Right renal pelvis (tissue), 4 donors: ENCODE results near the gene L3HYPDH. TPM values are rescaled to one million over a fixed set of nuclear protein-coding genes. Genes with fewer than 3 reads are reported as not detected.
"Not testable (repeated sequence)": the region's sequence is repeated elsewhere in the genome, so short reads cannot be mapped to it uniquely, and the experiment has no call there.

Experiments
- DNase-seq, 4 donors: peaks; one replicate each; pipeline ENCODE4 v3.0.0-alpha.2; 2013; ENCODE audit warnings: low read depth in 4 of 4, low spot score in 3 of 4, missing footprints in 1 of 4
- polyA plus RNA-seq, 4 donors: library from polyadenylated mRNA; unstranded; fragments of 120-200 nt; gene quantifications; one replicate each; pipeline ENCODE4 v1.2.1, GENCODE V29; 2013; ENCODE audit not compliant: insufficient read length in 4 of 4

L3HYPDH gene
- polyA plus RNA-seq, 4 donors, result 42.1 to 52.8 (median 45.1) TPM

DNA sequence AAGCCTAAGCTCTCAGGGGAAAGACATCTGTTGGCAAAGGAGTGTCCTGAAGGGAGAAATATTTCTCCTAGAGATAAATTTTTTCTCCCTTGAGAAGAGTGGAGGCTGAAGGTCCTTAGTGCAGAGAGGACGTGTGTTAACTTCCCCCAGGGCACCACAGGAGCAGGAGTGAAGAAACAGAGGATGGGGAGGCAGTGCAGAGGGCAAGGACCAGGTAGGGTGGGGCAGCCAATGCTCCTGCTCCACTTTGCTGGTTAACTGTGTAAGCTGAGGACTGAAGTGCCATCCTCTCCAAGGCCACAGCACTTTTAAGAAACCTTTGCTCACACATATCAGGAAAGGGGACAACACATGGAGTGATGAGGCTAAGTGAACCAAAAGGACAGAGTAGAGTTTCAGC is 4.0 kb downstream of the L3HYPDH start:
- DNase-seq, result no peak

DNA sequence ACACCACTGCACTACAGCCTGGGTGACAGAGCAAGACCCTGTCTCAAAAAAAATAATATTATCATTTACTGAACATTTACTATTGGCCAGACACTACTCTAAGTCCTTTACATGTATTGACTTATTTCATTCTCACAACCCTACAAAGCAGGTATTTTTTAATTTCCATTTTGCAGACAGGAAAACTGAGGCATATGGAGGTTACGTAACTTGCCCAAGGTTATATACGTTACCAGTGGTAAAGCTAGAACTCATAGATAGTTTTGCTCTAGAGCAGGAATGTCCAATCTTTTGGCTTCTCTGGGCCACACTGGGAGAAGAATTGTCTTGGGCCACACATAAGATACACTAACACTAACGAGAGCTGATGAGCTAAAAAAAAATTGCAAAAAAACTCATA is 5.7 kb downstream of the L3HYPDH start:
- no peak for DNase-seq

DNA sequence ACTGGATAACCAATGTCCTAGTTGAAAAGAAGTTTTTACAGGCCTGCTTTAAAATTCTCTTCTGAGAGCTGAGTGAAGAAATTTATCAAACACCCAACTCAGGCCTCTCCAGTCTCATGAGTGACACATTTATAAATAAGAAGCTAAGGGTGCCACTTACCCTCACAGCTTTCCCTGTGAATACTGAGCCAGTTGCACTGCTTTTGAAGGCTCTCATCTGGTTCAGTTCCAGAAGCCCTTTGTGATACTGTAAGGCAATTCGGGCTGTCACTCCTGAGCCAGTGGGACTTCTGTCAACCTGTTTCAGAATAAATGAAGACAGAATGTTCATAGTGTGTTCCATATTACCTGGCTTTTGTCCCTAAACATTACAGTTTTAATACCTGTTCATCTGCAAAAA is 8.5 kb downstream of the L3HYPDH start:
- no peak for DNase-seq

DNA sequence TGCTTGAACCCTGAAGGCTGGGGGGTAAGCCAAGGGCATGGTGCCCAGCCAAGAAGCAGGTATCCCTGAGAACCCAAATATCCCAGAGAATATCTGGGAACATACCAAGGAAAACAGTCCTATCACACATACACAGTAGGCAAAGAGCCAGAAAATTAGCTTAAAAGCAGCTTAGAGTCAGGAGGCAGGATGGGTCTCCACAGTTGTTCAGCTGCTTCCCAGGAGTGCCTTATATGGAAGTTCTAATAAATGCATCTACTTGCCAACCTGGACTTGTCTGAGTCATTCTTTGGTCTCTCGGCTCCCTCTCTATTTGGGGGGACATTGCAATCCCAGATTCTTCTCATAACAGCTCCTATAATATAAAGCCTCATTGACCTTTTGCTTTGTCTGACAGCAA is 10.0 kb downstream of the L3HYPDH start:
- DNase-seq, result no peak

DNA sequence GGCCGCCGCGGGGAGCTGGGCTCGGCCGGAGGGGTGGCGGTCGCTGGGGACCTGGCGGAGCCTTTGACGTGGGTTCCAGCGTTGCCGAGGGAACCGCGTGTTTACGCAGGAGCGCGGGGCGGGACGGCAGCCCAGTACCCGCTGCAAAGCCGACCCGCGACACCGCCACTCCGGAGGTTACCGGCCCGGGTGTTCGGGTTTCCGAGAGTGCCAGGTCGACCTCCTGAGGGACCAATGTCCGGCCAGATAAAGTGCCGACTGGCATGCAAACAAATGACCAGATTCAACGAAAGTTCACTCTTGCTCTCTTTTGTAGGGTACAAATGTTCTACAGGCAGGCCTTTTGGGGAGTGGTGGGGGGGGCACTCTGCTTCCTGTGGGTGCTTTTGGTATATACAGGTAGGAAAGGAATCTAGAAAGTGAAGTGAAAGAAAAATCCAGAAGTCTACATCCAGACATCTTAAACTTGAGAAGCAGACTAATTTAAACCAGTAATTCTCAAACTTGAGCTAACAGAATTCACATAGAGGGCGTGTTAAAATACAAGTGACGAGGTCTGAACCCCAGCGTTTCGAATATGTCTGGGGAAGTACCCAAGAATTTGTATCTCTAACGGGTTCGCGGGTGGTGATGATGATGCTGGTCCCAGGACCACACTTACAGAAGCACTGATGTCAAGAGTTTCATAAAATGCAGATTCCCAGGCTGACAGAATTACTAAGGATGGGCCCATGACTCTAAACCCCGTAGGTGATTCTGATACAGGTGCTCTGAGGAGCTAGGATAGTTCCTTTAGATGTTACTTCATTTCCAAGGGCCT is 18.7 kb downstream of the L3HYPDH start, which contains the start of gene GPR135:
Gene GPR135, minus strand, starts transcription at position 65 of the 820 bp plus-strand sequence. CDS start 154 bp downstream, outside the sequence.
- no peak for DNase-seq

DNA sequence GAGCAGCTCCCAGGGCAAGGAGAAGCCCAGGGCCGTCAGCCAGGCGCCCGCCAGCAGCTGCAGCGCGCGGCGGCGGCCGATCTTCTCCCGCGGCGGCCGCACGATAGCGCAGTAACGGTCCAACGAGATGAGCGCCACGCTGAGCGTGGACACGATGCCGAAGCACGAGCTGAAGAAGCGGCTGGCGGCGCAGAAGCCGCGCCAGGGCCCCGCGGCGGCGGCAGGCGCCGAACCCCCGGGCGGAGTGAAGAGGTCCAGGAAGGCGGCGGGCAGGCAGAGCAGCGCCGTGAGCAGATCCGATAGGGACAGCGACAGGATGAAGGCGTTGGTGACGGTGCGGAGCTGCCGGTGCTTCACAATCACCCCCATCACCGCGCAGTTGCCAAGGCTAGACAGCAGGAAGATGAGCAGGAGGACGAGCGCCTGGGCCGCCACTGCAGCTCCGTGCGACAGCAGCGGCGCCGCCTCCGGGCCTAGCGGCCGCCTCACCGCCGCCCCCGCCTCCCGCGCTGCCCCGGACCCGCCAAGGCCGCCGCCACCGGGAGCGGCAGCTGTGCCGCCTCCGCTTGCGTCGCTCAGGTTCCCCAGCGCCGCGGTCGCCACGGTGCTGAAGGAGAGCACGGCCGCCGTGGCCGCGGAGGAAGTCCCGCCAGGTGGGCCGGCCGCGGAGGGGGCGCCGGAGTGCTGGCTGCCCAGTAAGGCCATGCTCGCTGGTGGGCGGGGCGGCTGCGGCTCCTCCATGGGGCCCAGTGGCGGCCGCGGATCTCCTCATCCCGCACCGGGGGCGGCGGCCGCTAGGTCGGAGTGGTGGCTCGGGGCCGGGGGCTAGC is 19.5 kb downstream of the L3HYPDH start:
- DNase-seq, result peak in 1 of 4 donors; percentile 49

DNA sequence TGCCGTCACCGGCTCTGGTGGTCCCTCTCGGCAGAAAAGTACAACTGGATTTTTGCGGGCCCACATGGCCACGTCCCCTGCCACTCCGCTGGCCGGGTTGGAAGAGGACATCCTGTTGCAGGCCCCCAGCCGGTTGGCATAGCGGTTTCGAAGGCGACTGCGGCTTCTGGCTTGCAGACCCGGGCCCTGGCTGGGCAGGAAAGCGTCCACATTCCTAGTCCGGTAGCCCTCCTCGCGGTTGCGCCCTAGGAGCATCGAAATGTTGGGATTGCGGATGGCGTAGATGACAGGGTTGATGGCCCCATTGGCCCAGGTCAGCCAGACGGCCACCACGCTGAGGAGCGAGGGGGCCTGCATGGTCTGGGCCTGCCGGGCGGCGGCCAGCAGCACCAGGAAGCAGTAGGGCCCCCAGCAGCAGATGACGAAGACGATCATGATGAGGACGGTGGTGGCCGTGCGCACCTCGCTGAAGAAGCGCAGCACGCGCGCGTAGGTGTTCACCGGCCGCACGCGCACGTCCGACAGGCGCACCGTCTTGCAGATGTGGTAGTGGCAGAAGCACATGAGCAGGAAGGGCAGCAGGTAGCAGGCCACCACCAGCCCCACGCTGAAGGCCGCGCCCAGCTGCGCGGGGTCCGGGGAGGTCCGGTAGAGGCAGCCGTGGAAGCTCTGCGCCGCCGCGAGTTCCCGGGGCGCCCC is 20.3 kb downstream of the L3HYPDH start:
- DNase-seq, result no peak

DNA sequence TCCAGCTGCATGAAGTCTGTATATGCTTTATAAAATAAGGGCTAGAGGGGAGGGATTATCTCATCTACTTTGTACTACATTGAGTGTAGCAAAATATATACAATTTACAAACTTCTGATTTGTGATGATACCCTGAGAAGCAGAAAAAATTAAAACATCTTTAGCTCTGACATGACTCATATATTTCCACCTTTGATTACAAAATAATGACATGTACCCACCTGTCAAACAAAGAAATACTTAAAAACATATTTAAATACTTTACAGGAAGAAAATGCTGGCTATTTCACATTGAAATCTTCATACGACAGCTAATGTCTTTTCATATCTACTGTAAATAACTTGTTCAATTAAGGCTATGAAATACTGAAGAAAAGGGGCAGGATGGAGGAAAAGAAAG is 22.3 kb downstream of the L3HYPDH start:
- DNase-seq, result no peak

DNA sequence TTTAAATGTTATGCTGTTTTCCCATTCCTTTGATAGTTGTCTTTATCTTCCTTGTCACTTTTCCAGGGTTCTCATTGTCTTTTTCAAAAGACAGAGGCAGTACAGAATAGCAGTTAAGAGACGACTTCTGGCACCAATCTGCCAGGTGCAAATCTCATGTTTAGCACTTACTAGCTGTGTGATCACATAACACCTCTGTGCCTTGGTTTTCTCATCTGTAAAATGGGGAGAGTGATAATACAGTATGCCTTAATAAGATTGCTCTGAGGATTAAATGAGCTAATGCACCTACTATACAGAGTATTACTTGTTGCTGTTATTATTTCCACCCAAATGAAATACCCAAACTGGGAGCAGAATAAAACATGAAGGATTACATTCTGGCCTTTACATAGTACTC is 23.8 kb downstream of the L3HYPDH start:
- no peak for DNase-seq

DNA sequence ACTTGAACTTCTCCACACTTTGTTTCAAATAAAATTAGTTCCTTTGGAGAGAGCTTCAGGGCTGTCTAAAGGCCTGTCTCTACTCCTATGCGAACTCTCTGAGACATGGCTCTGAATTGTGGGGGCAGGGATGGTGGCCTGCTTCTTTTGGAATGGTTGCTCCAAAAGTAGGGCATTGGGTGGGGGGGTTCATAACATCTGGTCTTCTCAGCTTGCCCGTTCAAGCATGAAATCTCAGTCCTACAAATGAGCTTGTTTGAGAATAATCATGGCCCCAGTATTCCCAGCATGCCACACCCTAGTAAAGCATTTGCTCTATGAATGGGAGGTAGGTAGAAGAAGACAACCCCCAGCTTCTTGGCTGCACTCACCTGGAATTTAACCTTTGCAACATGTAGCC is 25.7 kb downstream of the L3HYPDH start:
- no peak for DNase-seq

DNA sequence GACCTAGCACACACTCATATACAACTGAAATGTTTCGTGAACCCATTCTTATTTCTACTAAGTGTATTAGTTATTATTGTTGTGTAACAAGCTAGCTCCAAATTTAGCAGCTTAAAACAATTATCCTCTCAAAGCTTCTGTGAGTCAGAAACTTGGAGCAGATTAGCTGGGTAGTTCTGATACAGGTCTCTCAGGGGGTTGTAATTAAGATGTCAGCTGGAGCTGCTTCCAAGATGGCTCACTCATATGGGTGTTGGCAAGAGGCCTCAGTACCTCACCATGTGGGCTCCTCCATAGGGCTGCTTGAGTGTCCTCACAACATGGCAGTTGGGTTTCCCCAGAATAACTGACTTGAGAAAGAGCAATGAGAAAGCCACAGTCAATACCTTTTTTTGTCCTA is 28.8 kb downstream of the L3HYPDH start:
- no peak for DNase-seq

DNA sequence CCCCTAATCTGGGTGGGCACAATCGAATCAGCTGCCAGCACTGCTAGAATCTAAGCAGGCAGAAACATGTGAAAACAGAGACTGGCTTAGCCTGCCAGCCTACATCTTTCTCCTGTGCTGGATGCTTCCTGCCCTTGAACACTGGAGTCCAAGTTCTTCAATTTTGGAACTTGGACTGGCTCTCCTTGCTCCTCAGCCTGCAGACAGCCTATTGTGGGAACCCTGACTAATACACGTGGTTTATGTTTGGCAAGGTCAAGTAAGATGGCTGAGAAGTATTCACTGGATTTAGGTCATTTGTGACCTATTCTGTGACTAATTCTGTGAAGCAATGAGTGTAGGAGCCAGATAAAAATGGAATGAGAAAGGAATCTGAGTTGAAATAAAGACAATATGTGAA is 30.1 kb downstream of the L3HYPDH start:
- no peak for DNase-seq

DNA sequence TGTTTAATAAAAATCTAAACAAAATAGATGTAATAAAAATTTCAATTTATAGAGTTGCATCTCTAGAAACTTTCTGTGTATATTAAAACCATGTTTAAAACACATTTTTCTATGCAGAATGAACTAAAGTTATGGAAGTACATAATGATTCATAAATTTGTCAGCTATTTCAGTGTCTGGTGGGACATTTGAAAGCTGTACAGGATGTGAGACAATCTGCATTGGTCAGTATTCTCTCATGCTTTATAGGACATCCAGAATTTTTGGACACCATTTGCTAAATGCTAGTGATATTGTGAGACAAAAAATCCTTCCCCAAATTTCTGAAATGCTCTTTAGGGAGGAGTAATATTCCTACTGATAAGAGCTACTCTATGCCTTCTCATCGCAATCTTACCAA is 32.4 kb downstream of the L3HYPDH start:
- no peak for DNase-seq

DNA sequence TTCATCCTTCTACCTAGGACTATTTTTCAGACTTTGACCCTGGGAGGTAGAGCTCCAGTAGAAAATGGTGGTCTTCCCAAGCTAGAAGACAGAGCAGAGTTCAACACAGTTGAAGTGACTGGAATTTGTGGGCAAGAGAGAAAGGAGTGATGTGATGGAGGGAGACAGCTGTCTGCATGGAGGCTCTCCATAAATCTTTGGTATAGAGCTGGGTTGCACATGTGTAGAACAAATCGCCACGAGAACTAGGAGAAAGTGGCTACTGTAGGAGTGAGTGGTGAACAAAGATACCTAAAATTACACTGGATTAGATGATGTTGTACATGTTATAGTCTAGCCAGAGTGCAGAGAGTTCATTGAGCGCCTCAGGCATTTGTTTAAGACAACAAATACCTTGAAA is 33.5 kb downstream of the L3HYPDH start:
- no peak for DNase-seq

DNA sequence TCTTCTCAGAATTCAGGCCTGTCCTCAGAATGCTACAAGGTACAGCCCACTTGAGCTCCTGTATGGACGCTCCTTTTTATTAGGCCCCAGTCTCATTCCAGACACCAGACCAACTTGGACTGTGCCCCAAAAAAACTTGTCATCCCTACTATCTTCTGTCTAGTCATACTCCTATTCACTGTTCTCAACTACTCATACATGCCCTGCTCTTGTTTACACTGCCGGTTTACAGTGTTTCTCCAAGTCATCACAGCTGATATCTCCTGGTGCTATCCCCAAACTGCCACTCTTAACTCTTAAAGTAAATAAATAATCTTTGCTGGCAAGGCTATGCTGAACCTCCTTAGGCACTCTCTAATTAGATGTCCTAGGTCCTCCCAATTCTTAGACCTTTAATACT is 35.5 kb downstream of the L3HYPDH start:
- not testable (repeated sequence) for DNase-seq

DNA sequence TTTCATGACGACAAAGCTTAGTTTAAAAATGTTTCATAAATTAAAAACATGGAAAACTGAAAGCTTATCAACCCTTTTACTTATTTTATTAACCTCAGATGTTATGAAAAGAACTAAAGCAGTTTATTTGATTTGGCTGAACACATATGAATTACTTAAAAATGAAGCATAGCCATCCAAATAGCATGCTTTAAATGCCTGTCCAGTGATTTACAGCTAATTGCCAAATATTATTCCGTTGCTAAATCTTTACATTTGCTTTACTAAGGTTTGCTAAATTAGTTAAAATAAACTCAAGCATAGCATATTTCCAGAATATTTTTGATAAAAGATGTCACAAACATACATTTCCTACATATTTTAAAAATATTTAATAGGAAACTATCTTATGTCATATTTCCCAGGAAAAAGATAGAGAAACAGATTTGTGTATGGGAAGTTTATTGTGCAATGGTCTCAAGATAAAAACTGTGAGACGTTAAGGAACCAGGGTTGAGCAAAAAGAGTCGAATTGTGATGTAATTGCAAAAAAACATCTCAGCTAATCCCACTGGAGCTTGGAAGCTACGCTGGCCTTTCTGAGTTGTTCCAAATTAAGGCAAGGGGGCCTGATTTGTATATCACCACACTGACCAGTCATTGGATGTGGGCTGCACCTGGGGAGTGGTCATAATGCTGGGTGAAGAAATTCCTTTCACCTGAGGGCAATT is 44.8 kb downstream of the L3HYPDH start:
- DNase-seq, result no peak

DNA sequence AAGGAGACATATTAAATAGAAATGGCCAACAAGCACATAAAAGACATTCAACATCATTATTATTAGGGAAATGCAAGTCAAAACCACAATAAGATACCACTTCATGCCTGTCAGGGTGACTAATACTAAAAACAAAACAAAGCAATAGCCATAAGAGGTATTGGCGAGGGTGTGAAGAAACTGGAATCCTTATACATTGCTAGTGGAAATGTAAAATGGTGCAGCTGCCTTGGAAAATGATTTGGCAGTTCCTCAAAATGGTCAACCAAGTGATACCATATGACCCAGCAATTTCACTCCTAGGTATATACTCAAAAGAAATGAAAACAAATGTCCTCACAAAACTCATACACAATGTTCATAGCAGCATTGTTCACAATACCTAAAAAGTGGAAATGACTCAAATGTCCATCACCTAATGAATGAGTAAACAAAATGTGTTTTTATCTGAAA is 46.0 kb downstream of the L3HYPDH start:
- DNase-seq, result no peak

DNA sequence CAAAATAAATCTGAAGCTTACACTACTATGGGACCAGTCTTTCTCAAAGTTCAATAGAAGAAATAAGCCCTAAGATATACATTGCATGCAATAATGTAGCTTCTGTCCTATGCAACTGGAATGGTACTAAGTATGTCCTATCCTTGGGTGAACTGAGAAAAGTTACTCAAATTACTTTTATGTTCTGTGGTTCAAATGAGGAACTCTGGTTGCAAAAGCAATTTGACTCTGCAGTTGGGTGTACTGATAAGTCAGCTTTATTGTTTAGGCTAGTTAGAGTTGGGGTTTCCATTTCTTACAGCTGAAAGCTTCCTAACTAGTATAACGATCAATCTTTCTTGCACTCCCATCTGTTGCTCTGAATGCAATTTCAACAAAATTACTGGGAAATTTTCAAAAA is 48.2 kb downstream of the L3HYPDH start:
- no peak for DNase-seq

DNA sequence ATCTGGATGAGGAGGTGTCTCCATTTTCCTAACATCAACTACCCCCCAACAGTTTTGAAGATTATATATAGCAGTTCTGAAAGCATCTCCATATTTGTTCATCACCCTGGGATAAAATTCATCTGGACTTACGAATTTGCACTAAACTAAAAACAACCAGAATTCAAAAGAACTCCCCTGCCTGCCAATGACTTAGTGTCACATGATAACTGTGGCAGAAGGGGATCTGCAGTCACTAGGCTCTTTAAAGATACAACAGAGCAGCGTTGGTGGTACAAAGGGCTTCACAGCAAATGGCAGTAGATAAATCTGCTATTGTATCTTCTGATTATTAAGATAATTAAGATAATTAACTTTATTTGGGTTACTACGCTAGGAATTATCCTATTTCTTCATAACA is 49.1 kb downstream of the L3HYPDH start:
- DNase-seq, result no peak

DNA sequence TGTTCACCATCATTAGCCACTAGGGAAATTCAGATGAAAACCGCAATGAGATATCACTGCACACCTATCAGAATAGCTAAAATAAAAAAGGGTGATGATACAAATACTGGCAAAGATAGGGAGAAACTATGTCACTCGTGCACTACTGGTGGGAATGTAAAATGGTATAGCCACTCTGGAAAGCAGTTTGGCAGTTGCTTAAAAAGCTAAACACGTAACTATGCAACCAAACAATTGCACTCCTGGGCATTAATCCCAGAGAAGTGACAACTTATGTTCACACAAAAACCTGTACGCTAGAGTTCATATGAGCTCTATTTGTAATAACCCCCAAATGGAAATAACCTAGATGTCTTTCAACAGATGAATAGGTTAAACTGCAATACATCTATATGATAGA is 54.4 kb downstream of the L3HYPDH start:
- no peak for DNase-seq
